D341Med (cell line): Measurements from ENCODE around the gene C12orf56.

Source experiments
- DNase-seq: peaks from one replicate; pipeline ENCODE4 v3.0.0; 2012; ENCODE audit warnings: low spot score

The C12orf56 gene

DNA sequence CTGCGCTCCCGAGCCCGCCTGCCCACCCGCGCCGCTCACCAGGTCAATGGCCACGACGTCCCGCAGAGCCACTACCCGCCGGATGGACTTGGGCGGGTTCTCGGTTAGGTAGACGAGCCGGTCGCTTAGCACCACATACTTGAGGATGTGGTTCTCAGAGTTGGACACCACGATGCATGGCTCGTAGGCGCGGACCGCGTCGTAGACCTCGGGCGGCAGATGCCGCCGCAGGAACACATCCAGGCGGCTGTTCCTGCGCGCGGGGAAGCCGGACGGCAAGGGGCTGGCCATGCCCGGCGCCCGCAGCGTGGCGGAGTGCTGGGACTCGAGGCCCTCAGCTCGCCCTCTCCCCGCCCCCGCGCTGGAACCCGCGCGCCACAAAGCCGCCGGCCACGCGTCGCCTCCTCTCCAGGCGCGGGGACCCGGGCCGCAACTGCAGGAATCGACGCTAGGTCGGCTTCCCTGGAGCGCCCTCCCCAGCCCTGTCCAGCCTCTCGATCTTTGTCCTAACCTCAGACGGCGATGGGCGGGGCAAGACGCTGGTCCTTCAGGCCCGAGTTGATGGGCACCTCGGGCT, at the start of gene C12orf56:
TSS of gene C12orf56 (minus strand) at position 484 of the 577 bp plus-strand sequence. CDS start at position 291, 193 bp downstream.
- DNase-seq, result no peak

DNA sequence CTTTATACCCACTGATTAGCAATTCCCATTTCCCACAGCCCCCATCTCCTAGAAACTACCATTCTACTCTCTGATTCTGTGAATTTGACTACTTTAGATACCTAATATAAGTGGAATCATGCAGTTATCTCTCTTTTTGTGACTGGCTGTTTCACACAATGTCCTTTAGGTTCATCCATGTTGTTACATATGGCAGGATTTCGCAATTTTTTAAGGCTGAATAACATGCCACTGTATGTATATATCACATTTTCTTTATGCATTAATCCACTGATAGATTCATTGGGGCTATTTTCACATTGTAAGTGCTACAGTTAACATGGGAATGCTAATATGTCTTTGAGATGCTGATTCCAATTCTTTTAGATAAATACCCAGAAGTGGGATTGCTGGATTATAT, 49.5 kb upstream of the C12orf56 start:
- DNase-seq, result no peak

DNA sequence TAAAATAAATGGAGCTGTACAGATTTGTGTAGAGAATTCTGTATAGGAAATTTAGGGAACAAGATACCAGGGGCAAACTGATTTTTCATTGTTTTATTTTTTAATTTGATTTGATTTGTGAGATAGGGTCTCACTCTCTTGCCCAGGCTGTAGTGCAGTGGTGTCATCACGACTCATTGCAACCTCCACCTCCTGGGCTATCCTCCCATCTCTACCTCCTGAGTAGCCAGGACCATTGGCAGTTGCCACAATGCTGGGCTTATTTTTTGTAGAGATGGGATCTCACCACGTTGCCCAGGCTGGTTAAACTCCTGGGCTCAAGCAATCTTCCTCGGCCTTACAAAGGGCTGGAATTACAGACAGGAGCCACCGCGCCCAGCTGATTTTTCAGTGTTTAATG, 43.4 kb upstream of the C12orf56 start:
- no peak for DNase-seq

DNA sequence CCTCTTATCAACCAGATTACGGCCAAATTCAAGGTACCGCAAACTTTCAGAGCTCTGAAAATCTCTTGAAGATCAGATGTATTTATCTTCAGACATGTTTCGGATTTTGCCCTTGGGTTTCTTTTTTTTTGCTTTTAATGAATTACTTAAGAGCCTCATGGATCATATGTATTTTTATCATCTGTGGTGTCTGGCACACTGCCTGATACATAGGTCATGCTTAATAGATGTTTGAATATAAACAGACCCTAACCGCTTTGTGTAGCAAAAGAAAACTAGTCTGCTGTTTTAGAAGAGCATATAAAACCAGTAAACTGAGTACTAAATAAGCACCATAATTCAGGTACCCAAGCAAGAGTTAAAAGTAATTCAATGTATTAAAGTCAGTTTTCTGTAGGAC, 41.2 kb upstream of the C12orf56 start:
- DNase-seq, result no peak

DNA sequence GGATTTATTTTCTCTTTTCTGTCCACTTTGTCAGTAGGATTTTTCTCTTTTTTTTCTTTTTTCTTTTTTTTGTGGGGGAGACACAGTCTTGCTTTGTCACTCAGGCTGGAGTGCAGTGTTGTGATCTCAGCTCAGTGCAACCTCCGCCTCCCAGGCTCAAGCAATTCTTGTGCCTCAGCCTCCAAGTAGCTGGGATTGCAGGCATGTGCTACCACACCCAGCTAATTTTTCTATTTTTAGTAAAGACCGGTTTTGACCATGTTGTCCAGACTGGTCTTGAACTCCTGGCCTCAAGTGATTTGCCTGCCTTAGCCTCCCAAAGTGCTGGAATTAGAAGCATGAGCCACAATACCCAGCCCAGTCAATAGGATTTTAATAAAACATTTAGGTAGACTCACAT, 40.3 kb upstream of the C12orf56 start:
- DNase-seq, result no peak

DNA sequence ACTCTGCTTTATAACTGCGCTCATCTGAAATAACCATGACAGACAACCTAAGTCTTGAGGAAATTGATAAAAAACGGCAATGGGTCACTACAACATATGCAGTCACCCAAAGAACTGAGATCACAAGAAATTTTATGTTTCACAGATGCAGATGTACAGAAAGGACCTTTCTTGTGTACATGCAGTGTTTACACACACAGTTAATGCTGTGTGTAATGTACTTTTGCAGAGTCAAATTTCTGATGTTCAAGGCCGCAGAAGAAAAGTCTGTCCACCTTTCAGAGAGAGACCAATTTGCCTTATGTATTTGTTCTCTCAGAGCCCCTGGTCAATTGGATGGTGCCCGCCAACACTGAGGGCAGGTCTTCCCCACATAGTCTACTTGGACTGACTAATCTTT, 38.4 kb upstream of the C12orf56 start:
- DNase-seq, result no peak

GRCh38 chr12:64427988-64428387, 37.4 kb upstream of the C12orf56 start:
- DNase-seq, result no peak

- DNase-seq, result no peak
Measured at GRCh38 chr12:64419696-64420095, 29.1 kb upstream of the C12orf56 start.

GRCh38 chr12:64418209-64418608, 27.7 kb upstream of the C12orf56 start:
- no peak for DNase-seq

- no peak for DNase-seq
Measured at GRCh38 chr12:64413884-64414283, 23.3 kb upstream of the C12orf56 start.

DNA sequence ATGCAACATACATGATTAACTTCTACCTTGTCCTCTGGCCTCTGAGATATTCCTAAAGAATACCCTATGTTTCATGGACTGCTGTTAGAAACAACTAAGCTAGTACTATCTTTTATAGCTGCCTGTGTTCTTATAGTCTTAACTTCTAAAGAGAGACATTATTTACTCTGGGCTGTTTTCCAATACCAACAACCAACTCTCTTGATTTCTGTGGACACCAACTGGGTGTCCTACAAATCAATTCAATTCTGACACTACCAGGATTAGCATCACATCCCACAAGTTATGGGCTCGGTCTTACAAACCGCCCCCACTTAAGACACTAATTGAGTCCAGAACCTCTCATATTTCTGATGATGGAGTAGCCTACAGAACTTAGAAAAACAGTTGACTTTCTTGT, 21.9 kb upstream of the C12orf56 start:
- DNase-seq, result no peak

GRCh38 chr12:64411427-64411826, 20.9 kb upstream of the C12orf56 start:
- no peak for DNase-seq

GRCh38 chr12:64407342-64408223, 17.0 kb upstream of the C12orf56 start:
- DNase-seq, result peak; percentile 36

- peak; percentile 78 for DNase-seq
Measured at GRCh38 chr12:64404470-64405256, 14.1 kb upstream of the C12orf56 start.

- peak; percentile 97 for DNase-seq
Measured at GRCh38 chr12:64403707-64404469, 13.3 kb upstream of the C12orf56 start, which contains the start of gene XPOT. XPOT (plus strand) TSS chr12:64404392; CDS start chr12:64410036, 5,644 bp downstream.

DNA sequence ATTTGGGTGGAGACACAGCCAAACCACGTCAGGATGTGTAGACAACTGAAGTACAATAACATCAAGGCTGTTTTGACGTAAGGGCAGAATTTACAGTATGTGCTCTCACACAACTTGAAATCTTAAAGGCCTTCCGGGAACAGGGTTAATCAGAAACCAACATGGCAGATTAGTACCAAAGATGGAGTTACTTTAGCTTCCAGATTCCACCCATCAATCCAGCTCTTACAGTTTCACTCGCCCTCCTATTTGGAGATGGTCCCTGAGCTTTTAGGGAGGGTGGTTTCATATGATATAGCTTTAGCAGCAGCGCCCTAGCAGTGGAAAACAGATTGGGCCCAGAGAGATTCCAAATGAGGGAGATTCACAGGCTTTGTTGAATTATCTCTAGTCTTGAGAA, 11.6 kb upstream of the C12orf56 start:
- no peak for DNase-seq

DNA sequence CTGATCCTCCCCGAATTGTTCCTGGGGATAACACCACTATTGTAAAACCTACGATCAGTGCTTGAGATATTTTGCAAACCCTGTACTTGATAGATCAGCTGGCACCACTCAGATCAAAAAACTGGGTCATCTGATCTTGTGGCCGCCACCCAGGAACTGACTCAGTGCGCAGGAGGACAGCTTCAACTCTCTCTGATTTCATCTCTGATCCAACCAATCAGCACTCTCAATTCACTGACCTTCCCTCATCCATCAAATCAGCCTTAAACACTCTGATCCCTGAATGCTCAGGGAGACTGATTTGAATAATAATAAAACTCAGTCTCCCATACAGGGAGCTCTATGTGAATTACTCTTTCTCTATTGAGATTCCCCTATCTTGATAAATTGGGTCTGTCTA, 9.5 kb upstream of the C12orf56 start:
- no peak for DNase-seq

GRCh38 chr12:64395739-64396138, 5.2 kb upstream of the C12orf56 start:
- no peak for DNase-seq

DNA sequence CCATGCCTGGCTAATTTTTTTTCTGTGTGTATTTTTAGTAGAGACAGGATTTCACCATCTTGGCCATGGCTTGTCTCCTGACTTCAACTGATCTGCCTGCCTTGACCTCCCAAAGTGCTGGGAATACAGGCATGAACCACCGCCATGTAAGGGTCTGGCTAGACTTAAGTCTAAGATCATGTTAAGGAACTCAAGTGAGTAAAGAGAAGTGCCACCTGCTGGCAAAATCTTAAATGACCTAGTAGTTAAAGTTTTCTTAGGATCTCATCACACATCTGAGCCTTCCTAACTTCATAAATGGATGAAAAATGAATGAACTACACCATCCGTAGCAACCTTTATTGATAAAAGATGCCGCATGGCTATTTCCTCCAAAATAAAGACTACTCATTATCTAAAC, 1.7 kb upstream of the C12orf56 start:
- peak; percentile 27 for DNase-seq

DNA sequence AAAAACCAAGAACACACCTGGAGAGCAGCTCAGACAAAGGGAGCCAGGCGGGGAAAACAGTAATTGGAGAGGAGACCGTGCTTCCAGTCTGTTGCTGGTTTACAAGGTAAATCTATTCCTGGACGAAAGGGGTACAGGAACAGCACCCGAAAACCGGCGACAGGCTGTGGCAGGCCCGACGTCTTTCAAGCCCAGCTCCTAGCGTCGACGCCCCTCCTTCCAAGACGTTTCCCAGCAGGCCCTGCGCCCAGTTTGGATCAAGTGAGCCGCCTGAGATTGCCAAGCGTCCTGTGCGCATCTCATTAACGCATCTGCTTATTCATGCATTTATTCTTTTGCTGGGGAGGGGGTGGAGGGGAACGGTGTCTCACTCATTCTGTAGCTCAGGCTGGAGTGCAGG, 1.4 kb downstream of the C12orf56 start:
- no peak for DNase-seq

GRCh38 chr12:64387197-64387816, 3.3 kb downstream of the C12orf56 start:
- DNase-seq, result no peak
